HFF-Myc (cell line): Measurements from ENCODE around the gene CAMK2N1.

Experiments
- DNase-seq: peaks from one replicate; pipeline ENCODE4 v3.0.0-alpha.2; 2011; ENCODE audit warnings: low read depth; ENCODE audit errors: extremely low read depth
- H3K4me3 ChIP-seq: replicated peaks from 2 replicates; pipeline ENCODE4 v1.5.1; 2011; ENCODE audit warnings: low read depth, mild to moderate bottlenecking, control low read depth, low read length
- CTCF ChIP-seq: IDR thresholded peaks from 2 replicates; pipeline ENCODE4 v1.5.1; 2012; ENCODE audit warnings: mild to moderate bottlenecking, low read depth, low read length, control low read depth; ENCODE audit errors: missing control alignments

The CAMK2N1 gene

GRCh38 chr1:20483098-20483832 lies 2.7 kb downstream of the CAMK2N1 start:
- no peak for DNase-seq
- H3K4me3 ChIP-seq: peak overlapping the region; percentile 68
- TF ChIP-seq CTCF: no peak

GRCh38 chr1:20481643-20482498 lies 4.1 kb downstream of the CAMK2N1 start:
- DNase-seq: no peak
- TF ChIP-seq CTCF: no peak
- H3K4me3 ChIP-seq: no peak overlapping the region

- no peak for DNase-seq
- no peak overlapping the region for H3K4me3 ChIP-seq
- no peak for TF ChIP-seq CTCF
Measured at GRCh38 chr1:20480951-20481617, 4.9 kb downstream of the CAMK2N1 start.

- no peak for DNase-seq
- no peak for TF ChIP-seq CTCF
- no peak overlapping the region for H3K4me3 ChIP-seq
Measured at GRCh38 chr1:20480243-20480944, 5.6 kb downstream of the CAMK2N1 start.

GRCh38 chr1:20479840-20480239 lies 6.2 kb downstream of the CAMK2N1 start:
- DNase-seq: no peak
- TF ChIP-seq CTCF: no peak
- H3K4me3 ChIP-seq: no peak overlapping the region

GRCh38 chr1:20478057-20478635 lies 7.9 kb downstream of the CAMK2N1 start:
- no peak overlapping the region for H3K4me3 ChIP-seq
- DNase-seq: no peak
- TF ChIP-seq CTCF: no peak
